HG02885 (cell line): Measurements from ENCODE around the gene CLIP2.
"Not testable (repeated sequence)": the region's sequence is repeated elsewhere in the genome, so short reads cannot be mapped to it uniquely, and the experiment has no call there.

Source experiments
- ATAC-seq: cut with Tn5 transposase; IDR thresholded peaks from one replicate; pipeline ENCODE4 v1.9.1; 2021; ENCODE audit warnings: mild to moderate bottlenecking; ENCODE audit not compliant: unreplicated experiment, poor library complexity

CLIP2 gene

GRCh38 chr7:74400420-74401136 lies 111.4 kb downstream of the CLIP2 start:
- ATAC-seq: no peak

DNA sequence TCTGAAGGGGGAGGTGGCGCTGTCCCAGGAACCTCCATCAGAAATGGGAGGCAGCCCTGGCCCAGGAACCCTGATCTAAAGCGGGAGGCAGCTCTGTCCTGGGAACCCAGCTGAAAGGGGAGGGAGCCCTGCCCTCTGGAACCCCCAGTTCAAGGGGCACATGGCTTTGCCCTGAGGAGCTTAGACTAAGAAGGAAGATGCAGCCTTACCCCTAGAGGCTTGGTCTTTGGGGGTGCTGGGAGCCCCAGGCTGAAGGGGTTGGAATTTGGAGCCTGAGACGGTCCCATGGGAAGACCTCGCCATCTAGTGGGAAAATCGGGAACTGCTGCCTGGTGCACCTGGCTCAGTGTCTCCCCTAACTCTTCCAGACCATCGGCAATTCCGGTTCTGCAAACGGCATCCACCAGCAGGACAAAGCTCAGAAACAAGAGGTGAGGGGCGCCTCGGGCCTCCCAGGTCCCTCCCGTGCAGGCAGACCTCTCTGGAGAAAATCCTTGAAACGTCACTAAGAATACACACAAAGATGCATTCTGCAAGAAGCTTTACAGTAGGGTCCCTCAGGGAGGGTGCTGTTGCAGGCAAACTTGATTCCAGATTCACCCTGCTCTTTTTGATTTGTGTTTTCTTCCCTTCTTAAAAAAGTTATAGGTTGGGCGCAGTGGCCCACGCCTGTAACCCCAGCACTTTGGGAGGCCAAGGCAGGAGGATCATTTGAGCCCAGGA lies 112.1 kb downstream of the CLIP2 start:
- ATAC-seq: no peak

- not testable (repeated sequence) for ATAC-seq
Observed at GRCh38 chr7:74402668-74403067, 113.5 kb downstream of the CLIP2 start.

DNA sequence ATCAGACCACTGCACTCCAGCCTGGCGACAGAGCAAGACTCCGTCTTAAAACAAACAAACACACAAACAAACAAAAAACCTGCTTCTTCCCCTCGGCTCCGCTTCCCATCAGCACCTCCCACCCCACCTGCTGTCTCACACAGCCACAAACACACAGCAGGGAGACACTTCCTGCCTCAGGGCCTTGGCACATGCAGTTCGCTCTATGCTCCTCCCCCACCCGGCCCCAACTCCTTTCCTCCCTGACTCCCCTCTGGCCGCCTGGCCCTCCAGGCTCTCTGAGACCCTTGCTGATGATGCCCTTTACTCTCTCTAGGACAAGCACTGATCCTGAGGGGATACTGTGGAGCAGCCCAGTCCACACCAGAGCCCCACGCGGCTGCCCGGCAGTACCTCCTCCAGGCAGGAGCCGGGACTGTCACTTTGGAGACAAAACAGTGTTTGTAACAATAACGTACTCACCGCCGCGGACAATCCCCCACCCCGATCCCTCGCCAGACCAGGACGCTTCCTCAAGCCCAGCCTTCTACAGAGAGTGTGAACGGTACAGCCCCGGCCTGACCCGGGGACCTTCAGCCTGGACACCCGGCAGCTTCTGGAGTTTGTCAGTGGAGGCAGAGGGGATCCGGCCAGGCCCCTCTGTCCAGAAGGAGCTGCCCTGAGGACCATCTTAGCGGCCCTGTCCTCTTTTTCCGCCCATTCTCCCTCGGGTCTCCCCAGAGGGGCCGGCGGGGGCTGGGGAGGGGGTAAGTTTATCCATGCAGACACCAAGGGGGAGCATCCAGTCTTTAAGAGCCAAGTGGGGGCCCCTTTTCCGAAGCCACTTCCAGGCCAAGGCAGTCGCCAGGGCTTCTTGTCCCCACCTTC lies 114.5 kb downstream of the CLIP2 start:
- ATAC-seq: no peak

DNA sequence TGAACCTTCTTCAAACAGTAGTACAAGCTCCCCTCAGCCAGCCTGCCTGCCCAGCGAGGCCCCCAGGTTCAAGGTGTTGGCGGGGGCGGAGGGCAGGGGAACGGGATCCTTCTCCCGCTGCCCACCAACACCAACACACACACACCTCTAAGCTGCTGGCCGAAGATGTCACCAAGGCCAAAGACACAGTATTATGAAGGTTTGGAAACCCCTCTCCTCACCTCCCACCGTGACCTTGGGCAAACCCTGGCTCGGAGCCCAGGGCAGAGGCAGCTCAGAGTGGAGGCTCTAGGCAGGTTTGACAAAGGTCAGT lies 115.1 kb downstream of the CLIP2 start:
- ATAC-seq: no peak

GRCh38 chr7:74404741-74405140 lies 115.5 kb downstream of the CLIP2 start:
- no peak for ATAC-seq

- ATAC-seq: no peak
Observed at GRCh38 chr7:74405191-74405898, 116.1 kb downstream of the CLIP2 start.

- ATAC-seq: no peak
Observed at GRCh38 chr7:74405899-74406512, 116.8 kb downstream of the CLIP2 start.

GRCh38 chr7:74407958-74408357 lies 118.8 kb downstream of the CLIP2 start:
- no peak for ATAC-seq

DNA sequence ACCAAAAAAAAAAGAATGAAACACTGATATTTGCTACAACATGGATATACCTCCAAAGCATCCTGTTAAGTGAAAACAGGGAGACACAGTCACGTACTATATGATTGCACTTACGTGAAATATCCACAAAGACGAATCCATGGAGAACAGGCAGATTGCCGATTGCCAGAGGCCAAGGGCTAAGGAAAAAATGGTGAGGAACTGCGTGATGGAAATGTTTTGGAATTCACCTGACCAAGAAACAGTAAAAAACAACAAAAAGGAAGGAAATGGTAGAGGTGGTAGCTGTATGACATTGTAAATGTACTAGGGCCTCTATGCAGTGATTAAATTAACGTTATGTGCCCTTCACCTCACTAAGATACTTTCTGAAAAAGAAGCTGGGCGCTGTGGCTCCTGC lies 120.4 kb downstream of the CLIP2 start:
- no peak for ATAC-seq

DNA sequence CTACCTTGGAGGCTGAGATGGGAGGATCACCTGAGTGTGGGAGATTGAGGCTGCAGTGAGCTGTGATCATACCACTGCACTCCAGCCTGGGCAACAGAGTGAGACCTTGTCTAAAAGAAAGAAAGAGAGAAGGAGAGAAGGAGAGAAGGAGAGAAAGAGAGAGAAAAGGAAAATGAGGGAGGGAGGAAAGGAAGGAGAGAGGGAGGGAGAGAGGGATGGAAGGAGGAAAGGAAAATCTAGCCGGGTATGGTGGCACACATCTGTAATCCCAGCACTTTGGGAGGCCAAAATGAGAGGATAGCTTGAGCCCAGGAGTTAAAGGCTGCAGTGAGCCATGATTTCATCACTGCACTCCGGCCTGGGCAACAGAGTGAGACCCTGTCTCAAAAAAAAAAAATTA lies 121.6 kb downstream of the CLIP2 start:
- no peak for ATAC-seq

GRCh38 chr7:74411571-74411970 lies 122.4 kb downstream of the CLIP2 start:
- ATAC-seq: not testable (repeated sequence)

- ATAC-seq: no peak
Observed at GRCh38 chr7:74412056-74412455, 122.8 kb downstream of the CLIP2 start.

DNA sequence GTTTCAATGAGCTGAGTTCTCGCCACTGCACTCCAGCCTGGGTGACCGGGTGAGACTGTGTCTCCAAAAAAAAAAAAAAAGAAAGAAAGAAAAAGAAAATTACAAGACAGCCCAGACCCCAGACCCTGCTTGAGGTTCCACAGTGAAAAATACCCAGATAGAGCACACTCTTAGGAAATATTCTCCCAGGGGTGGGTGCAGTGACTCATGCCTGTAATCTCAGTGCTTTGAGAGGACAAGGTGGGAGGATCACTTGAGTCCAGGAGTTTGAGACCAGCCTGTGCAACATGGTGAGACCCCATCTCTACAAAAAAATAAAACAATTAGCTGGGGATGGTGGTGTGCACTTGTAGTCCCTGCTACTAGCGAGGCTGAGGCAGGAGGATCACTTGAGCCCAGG lies 123.4 kb downstream of the CLIP2 start:
- ATAC-seq: no peak

- ATAC-seq: not testable (repeated sequence)
Observed at GRCh38 chr7:74414595-74415333, 125.6 kb downstream of the CLIP2 start.

DNA sequence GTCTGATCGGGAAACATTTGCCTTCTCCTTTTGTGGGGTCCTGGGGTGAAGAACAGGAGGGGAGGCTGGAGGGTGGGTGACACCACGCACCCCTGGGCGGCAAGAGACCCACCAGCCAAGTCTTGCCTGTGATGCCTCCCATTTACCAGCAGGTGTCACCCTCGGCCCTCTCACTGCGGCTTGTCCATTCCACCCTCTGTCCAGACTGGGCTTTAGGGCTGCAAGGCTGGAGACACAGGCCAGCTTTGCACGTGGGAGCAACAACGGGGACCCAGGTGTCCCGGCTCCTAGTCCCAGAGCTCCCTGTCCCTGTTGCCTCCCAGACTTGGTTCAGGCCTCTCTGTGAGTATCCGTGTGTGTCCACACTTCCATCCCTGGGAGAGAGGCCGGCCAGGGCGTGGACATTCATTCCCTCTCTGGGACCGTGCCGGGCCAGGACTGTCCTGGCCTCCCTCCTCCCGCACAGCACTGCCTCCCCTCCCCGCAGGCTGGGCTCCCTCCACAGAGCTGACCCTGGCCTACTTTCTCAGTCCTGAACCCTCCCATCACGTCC lies 128.3 kb downstream of the CLIP2 start:
- no peak for ATAC-seq

DNA sequence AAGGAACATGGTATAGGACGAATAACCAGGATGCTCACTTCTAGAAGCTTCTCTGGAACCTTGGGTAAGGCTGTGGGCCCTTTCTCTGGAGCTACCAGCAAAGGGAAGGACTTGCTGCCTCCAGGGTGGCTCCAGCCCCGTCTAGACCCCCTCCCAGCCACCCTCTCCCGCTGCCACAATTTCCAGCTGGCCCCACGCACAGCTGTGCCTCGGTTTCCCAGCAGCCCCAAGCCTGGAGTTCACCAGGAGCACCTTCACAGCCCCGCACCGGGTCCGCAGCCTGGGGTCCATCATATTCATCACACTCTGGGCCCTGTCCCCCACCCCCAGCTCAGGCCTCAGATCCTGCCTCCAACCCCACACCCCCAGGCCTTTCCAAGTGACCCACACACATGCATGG lies 128.9 kb downstream of the CLIP2 start:
- ATAC-seq: no peak

- ATAC-seq: no peak
Observed at GRCh38 chr7:74418538-74418937, 129.3 kb downstream of the CLIP2 start.

GRCh38 chr7:74419232-74419631 lies 130.0 kb downstream of the CLIP2 start:
- not testable (repeated sequence) for ATAC-seq
